Esophagus squamous epithelium (tissue), 4 donors: Measurements from ENCODE around the gene EPC1.

Experiments
- CTCF ChIP-seq, 6 experiments: fragments of 450-650 bp in 4 of 6; fragments of 200-600 bp in 2 of 6; sonication (generic) in 2 of 6; IDR thresholded peaks; one replicate each; pipeline ENCODE4 v1.5.1; 2016 to 2019; ENCODE audit warnings: antibody characterized with exemption in 6 of 6, mild to moderate bottlenecking in 4 of 6, moderate library complexity in 4 of 6
- POLR2A ChIP-seq, 4 donors: fragments of 450-650 bp; IDR thresholded peaks; one replicate each; pipeline ENCODE4 v1.6.1; 2017; ENCODE audit warnings: antibody characterized with exemption in 4 of 4, mild to moderate bottlenecking in 4 of 4, moderate library complexity in 3 of 4

GRCh38 chr10:32337350-32337749 is 9.6 kb downstream of the EPC1 start:
- TF ChIP-seq CTCF (IDR thresholded peaks at IDR 0.05) (no peak), POLR2A (IDR thresholded peaks at IDR 0.05) (no peak)
